GM13976 (cell line): ENCODE data around the gene MRPS23.

Source experiments
- DNase-seq: peaks from one replicate; pipeline ENCODE4 v3.0.0; 2012; ENCODE audit warnings: low spot score
- in situ Hi-C: fragments of 300-500 bp; cut with MboI; formaldehyde crosslinking; loops from one replicate; pipeline ENCODE4 v1.12.0; 2022; ENCODE audit warnings: low sequenced_read_pairs, mixed read lengths, inconsistent platforms; ENCODE audit not compliant: unreplicated experiment
- TF ChIP-seq, protein P1 (sequence below): IDR thresholded peaks from 2 replicates; pipeline ENCODE4 v1.5.1; 2012; ENCODE audit warnings: borderline replicate concordance, mild to moderate bottlenecking; ENCODE audit not compliant: insufficient read depth; ENCODE audit errors: extremely low read depth, missing control alignments, control extremely low read depth

The MRPS23 gene

DNA sequence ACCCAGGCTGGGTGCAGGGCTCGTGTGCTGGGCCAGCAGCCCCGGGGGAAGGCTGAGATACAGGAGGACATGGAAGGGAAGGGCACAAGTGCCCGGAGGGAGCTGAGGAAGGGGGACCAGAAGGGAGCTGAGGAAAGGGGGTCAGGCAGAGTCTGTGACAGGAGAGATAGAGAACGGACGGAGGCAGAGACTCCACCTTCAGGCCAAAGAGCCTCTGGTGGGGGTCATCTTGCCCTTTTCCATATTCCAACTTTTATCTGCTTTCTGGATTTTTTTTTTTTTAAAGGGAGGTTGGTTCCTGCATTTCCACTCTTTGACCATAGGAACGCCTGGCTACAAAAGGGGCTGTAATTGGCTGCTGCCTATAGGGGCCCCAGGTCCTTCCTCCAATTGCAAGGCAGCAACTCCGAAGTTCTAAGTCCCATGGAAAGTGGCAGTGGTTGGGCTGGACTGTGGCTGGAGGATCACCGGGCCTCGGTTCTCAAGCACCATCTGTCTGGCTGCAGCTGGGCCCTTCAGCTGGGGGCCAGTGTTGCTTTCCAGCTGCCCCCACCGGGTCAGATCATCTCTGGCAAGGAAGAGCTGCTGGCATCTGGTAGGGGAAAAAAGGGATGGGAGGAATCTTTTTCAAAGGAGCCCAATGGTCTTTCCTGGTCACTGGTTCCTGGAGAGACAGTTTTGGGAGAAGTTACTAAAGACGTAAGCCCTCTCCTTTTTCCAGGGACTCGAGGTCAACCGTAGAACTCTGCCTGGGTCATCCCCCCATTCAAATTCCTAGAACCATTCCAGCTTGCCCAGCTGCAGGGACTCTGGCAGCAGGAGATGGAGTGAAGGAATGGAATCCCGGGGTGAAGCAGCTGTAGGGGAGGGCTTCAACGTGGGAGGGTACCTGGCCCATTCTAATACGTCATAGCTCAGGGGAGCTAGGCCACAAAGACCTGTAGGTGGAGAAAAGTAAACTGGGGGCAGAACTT lies 13.1 kb upstream of the MRPS23 start:
- TF ChIP-seq, protein P1, sequence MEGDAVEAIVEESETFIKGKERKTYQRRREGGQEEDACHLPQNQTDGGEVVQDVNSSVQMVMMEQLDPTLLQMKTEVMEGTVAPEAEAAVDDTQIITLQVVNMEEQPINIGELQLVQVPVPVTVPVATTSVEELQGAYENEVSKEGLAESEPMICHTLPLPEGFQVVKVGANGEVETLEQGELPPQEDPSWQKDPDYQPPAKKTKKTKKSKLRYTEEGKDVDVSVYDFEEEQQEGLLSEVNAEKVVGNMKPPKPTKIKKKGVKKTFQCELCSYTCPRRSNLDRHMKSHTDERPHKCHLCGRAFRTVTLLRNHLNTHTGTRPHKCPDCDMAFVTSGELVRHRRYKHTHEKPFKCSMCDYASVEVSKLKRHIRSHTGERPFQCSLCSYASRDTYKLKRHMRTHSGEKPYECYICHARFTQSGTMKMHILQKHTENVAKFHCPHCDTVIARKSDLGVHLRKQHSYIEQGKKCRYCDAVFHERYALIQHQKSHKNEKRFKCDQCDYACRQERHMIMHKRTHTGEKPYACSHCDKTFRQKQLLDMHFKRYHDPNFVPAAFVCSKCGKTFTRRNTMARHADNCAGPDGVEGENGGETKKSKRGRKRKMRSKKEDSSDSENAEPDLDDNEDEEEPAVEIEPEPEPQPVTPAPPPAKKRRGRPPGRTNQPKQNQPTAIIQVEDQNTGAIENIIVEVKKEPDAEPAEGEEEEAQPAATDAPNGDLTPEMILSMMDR = no peak
- no peak for DNase-seq
- in situ Hi-C loops = no loop called here

DNA sequence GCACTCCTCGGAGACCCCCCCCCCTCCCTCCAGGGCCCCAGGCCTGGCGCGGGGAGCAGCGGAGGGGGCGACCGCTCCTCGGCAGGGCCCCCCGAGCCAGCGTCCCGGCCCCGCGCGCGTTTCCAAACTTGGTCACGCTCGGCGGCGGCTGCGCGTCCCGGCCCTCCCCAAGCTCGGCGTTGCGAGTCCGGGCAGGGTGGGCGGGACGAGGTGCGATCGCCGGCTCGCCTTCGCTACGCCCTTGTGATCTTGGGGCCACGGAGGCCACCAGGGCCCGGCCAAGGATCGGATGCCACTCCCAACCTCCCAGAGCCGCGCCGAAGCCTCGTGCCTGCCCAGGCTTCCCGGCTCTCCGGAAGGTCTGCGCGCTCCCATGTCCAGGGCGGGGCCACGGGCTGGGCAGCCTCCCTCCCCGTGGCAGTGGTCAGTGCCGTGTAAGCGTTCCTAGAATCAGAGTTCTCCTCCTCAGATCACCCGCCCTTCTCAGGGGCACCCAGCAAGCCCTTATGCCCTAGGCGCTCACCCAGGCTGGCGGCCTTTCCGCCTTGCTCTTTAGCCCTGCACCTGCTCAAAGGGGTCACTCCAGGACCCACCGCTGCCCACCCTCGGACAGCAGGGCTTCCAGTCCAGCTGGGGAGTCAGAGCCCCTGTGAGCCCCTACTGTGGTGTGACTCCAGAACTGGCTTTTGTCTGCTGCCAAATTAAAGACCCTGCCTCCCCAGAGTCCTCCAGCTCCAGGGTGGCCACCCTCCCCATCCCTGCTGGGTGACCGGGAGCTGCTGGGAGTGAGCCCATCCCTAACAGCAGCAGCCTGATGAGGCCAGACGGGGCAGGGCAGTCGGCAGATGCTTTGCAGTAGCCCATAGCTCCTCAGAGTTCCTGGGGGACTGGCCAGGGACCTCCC lies 12.2 kb upstream of the MRPS23 start:
- DNase-seq = no peak
- TF ChIP-seq, protein P1 = no peak
- in situ Hi-C loops = no loop called here

DNA sequence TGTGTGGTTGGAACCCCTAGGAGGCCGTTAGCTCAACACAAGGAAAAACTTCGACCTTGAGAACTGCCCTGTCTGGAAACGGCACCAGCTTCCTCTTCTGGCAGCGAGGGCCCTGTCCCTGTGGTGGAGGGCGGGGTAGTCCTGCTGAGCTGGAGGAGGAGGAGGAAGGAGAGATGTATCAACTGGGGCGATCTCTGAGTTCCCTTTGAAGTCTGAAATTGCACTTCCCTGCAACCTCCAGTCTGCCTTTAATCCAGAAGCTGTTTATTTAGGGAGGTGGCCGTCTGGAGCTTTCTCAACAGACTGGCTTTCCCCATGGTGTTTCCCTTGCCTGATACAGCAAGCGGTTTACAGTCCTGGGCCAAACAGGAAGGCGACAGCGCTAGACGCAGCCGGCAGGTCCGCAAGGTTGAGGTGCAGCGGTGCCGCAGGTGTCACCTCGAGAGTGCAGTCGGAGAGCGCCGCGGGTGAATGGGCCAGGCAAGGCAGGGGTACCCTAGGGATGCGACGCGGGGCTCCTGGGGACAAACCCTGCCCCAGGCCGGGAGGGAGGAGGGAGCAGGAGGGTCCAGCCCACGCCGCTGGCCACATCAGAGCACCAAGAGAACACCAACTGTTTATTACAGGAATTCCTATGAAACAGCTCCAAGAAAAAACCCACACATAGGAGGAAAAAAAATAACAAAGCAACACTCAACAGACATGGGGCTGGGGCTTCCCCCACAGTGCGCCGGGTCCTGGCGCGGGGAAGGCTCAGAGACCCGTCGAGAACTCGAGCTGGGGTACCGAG lies 11.4 kb upstream of the MRPS23 start:
- DNase-seq = peak; percentile 55
- TF ChIP-seq, protein P1 = no peak
- in situ Hi-C loops = no loop called here

DNA sequence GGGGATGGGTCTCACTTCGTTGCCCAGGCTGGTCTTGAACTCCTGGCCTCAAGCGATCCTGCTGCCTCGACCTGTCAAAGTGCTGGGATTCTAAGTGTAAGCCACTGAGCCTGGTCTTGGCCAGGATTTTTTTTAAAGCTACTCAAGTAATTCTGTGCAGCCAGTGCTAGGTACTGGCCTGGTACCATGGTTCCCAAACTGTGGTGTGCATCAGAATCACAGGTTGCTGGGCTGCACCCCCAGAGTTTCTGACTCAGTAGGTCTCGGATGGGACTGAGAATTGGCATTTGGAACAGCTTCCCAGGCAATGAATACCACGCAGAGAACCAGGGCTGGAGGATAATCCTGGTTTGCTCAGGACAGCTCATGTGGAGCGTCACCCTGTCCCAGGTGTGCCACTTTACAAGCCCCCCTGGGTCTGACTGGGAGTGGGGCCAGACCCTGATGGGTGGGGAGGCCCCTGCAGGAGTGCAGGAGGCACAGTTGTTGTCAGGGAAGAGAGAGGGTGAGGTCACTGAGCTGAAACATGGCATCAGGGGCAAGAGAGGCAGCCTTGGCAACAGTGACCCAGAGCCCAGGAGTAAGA lies 10.7 kb upstream of the MRPS23 start:
- TF ChIP-seq, protein P1 = no peak
- in situ Hi-C loops = no loop called here
- no peak for DNase-seq

DNA sequence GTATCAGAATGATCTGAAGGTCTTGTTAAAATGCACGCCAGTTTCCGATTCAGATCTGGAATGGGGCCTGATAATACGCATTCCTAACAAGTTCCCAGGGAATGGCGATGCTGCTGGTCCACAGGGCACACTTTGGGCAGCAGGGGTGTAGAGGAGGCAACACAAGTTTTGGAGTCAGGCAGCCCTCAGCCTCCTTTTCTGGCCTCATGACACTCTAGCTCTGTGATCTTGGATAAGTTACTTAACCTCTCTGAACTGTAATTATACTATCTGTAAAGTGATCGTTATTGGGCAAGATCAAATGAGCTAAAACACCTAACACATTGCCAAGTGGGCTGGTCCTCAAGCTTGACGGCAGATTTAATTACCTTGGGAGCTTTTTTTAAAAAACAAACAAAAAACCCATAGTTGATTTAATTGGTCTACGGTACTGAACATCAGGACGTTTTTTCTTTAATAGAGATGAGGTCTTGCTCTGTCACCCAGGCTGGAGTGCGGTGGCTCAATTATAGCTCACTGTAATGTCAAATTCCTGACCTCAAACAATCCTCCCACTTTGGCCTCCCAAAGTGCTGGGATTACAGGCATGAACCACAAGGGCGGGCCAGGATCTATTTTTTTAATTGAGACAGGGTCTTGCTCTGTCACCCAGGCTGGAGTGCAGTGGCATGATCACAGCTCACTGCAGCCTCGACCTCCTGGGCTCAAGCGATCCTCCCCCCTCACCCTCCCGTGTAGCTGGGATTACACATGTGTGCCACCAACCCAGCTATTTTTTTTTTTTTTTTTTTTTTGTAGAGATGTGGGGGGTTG lies 10.0 kb upstream of the MRPS23 start:
- in situ Hi-C loops = loop anchor here (5.0 to 10.0 kb wide), 2 partner anchors 137 to 255 kb away; no protein-coding TSS in a partner anchor
- DNase-seq = no peak
- TF ChIP-seq, protein P1 = no peak
